Left lung (tissue), 10 donors: ENCODE data around the gene ITPRIPL2. TPM values are rescaled to one million over a fixed set of nuclear protein-coding genes. Genes with fewer than 3 reads are reported as not detected.

Source experiments
- ATAC-seq: fragments of 200-7000 bp; cut with Tn5 transposase; one replicate; pipeline ENCODE4 v1.9.1; 2020; ENCODE audit warnings: moderate library complexity
- DNase-seq, 4 donors: peaks; one replicate each; pipeline ENCODE4 v3.0.0-alpha.2; 2013 to 2020
- H3K27ac ChIP-seq, 2 donors: fragments of 200-600 bp; sonication (generic) in 1 of 2; one replicate each; pipeline versions ENCODE4 v1.5.0 to v1.8.0; 2020 to 2021
- H3K27me3 ChIP-seq, 2 donors: fragments of 200-600 bp; sonication (generic) in 1 of 2; one replicate each; pipeline versions ENCODE4 v1.5.0 to v1.8.0; 2020 to 2021
- H3K36me3 ChIP-seq, 2 donors: fragments of 200-600 bp; sonication (generic) in 1 of 2; one replicate each; pipeline versions ENCODE4 v1.5.0 to v1.8.0; 2020 to 2021
- H3K4me1 ChIP-seq, 2 donors: fragments of 200-600 bp; one replicate each; pipeline ENCODE4 v1.8.0; 2021
- H3K4me3 ChIP-seq, 2 donors: fragments of 200-600 bp; sonication (generic) in 1 of 2; one replicate each; pipeline versions ENCODE4 v1.5.0 to v1.8.0; 2020 to 2021; ENCODE audit warnings: mild to moderate bottlenecking in 1 of 2
- H3K9me3 ChIP-seq, 2 donors: fragments of 200-600 bp; sonication (generic) in 1 of 2; one replicate each; pipeline versions ENCODE4 v1.5.0 to v1.8.0; 2020 to 2021
- CTCF ChIP-seq, 2 donors: fragments of 200-600 bp; sonication (generic) in 1 of 2; IDR thresholded peaks; one replicate each; pipeline versions ENCODE4 v1.5.0 to v1.8.0; 2021; ENCODE audit warnings: antibody characterized with exemption in 2 of 2
- intact Hi-C, 2 donors: fragments of 100-400 bp; cut with DNase I; formaldehyde crosslinking; loops; one replicate each; pipeline versions ENCODE4 v1.11.2 to v1.14.2; 2022
- polyA plus RNA-seq, 6 donors: library from polyadenylated mRNA; unstranded; fragments of 120-200 nt; gene quantifications; one replicate each; pipeline ENCODE4 v1.2.1, GENCODE V29; 2013; ENCODE audit not compliant: insufficient read length in 6 of 6
- total RNA-seq, 2 donors: library from RNA; stranded (reverse); fragmentation: NEBNext Ultra II Directional; extraction: Animal tissue kit (Norgen Biotek cat#: 25700); gene quantifications; one replicate each; pipeline ENCODE4 v1.2.1, GENCODE V29; 2021
- donor health status: DM: no; HTN: yes; CAD: no.
- donor health status: DM: no; HTN: no; CAD: no.

Gene ITPRIPL2
- total and polyA plus RNA-seq, 8 donors: 24.6 to 82.7 (median 32.4) TPM

GRCh38 chr16:19116711-19117449 lies 3.1 kb downstream of the ITPRIPL2 start:
- Histone ChIP-seq H3K4me1 (peaks cover 57 to 86% of the 10 kb centered on the region in 2 donors), H3K9me3 (no peaks in the 10 kb centered on the region), H3K27me3 (peaks cover 0 to 13% of the 10 kb centered on the region in 2 donors), H3K4me3 (peak overlapping the region in 1 of 2 donors; percentile 82), H3K36me3 (peaks cover 0 to 30% of the 10 kb centered on the region in 2 donors), H3K27ac (peak overlapping the region; percentile 91)
- intact Hi-C loops: no loop called here
- ATAC-seq (no peak), DNase-seq (no peak)
- no peak for TF ChIP-seq CTCF (IDR thresholded peaks at IDR 0.05)

DNA sequence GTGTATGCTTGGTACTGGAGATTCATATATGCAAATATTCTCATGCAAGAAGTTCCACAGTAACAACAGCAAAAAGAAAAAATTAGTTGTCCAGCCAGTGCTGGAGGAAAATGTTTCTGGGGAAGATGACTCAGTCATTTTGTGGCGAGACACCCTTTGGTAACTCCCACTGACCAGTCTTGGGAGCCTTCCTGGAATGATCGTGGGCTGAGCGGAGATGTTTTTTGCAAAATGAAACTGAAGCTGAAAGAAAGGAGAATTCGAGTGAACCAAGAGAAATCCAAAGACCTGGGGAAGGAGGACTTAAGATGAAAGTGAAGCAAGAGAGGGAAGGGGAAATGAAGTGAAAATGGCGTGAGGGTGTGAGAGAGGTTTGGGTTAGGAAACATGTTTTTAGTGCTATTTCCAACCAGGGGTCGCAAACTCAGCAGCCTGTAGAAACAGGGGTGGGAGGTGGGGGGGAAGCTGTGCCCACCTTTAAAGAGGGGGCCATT lies 5.2 kb downstream of the ITPRIPL2 start:
- Histone ChIP-seq H3K27ac (peak overlapping the region; percentile 91), H3K4me3 (peak overlapping the region; percentile 18 to 24), H3K27me3 (peaks cover 0 to 8% of the 10 kb centered on the region in 2 donors), H3K9me3 (no peaks in the 10 kb centered on the region), H3K4me1 (peaks cover 50 to 74% of the 10 kb centered on the region in 2 donors), H3K36me3 (peaks cover 0 to 30% of the 10 kb centered on the region in 2 donors)
- DNase-seq (peak in 1 of 4 donors; percentile 73), ATAC-seq (peak; percentile 48)
- no peak for TF ChIP-seq CTCF (IDR thresholded peaks at IDR 0.05)
- intact Hi-C loops: no loop called here

- intact Hi-C loops: no loop called here
- H3K4me3 ChIP-seq: peak overlapping the region in 1 of 2 donors; percentile 24
- TF ChIP-seq CTCF (IDR thresholded peaks at IDR 0.05): no peak
- H3K9me3 ChIP-seq: no peaks in the 10 kb centered on the region
- H3K4me1 ChIP-seq: peaks cover 50 to 74% of the 10 kb centered on the region in 2 donors
- ATAC-seq (no peak), DNase-seq (no peak)
- peaks cover 0 to 3% of the 10 kb centered on the region in 2 donors for H3K27me3 ChIP-seq
- peak overlapping the region; percentile 91 for H3K27ac ChIP-seq
- H3K36me3 ChIP-seq: peaks cover 0 to 30% of the 10 kb centered on the region in 2 donors
Measured at GRCh38 chr16:19119564-19119963, 5.8 kb downstream of the ITPRIPL2 start.

DNA sequence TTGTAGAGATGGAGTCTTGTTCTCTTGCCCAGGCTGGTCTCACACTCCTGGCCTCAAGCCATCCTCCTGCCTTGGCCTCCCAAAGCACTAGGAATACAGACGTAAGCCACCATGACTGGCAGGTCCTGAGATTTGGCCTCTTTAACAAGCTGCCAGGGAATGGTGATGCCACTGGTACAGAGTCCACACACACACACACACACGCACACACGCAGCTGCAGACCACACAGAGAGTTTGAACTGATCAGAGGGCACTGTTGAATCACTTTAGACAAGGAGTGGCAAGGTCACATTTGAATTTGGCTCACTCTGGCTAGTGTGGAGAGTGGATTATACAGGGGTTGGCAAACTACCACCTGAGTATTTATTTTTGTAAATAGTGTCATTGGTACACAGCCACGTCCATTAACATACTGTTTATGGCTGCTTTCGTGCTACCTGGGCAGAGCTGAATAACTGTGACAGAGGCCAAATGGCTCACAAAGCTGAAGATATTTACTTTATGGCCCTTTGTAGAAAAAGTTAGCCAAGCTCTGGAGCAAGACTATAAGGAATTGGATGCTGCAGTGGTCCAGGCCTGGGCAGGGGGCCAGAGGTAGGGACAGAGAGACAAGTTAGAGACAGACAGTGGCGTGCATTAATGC lies 9.9 kb downstream of the ITPRIPL2 start:
- Histone ChIP-seq H3K4me1 (peaks cover 13 to 50% of the 10 kb centered on the region in 2 donors), H3K9me3 (no peaks in the 10 kb centered on the region), H3K4me3 (no peak overlapping the region), H3K36me3 (peaks cover 0 to 10% of the 10 kb centered on the region in 2 donors), H3K27ac (no peak overlapping the region), H3K27me3 (no peaks in the 10 kb centered on the region)
- TF ChIP-seq CTCF (IDR thresholded peaks at IDR 0.05): no peak
- intact Hi-C loops: no loop called here
- DNase-seq (no peak), ATAC-seq (no peak)

GRCh38 chr16:19126300-19126699 lies 12.5 kb downstream of the ITPRIPL2 start:
- Histone ChIP-seq H3K27ac (no peak overlapping the region), H3K36me3 (no peaks in the 10 kb centered on the region), H3K9me3 (no peaks in the 10 kb centered on the region), H3K27me3 (no peaks in the 10 kb centered on the region), H3K4me3 (no peak overlapping the region), H3K4me1 (peaks cover 7 to 51% of the 10 kb centered on the region in 2 donors)
- ATAC-seq: no peak
- no peak for DNase-seq
- intact Hi-C loops: no loop called here
- no peak for TF ChIP-seq CTCF (IDR thresholded peaks at IDR 0.05)
